Natural killer cell treated with Interleukin-12 subunit alpha and Interleukin-12 subunit beta and Interleukin-15 and Interleukin-18, amount 100 ng/mL, for 72 hours (primary cell): ENCODE data around the gene OPA3. TPM values are rescaled to one million over a fixed set of nuclear protein-coding genes. Genes with fewer than 3 reads are reported as not detected.
A peak's percentile ranks its signal among the peaks of the same experiment; 100 is the strongest.

ENCODE experiments used
- ATAC-seq, 2 donors: fragments of 150-1000 bp; cut with Tn5 transposase in 1 of 2; sonication (Bioruptor Pico), chemical (Tn5 transposase) in 1 of 2; 2 replicates each; pipeline ENCODE4 v1.10.0; 2021
- DNase-seq: peaks from one replicate; pipeline ENCODE4 v3.0.0; 2022; ENCODE audit warnings: low spot score
- H3K27ac Mint-ChIP-seq, 2 donors: 1 replicate in 1 of 2; 2 replicates in 1 of 2; pipeline ENCODE4 v1.8.0; 2022; ENCODE audit warnings: mixed read lengths in 2 of 2, mild to moderate bottlenecking in 1 of 2, moderate library complexity in 1 of 2
- H3K27me3 Mint-ChIP-seq, 2 donors: 1 replicate in 1 of 2; 2 replicates in 1 of 2; pipeline ENCODE4 v1.8.0; 2022; ENCODE audit warnings: mixed read lengths in 2 of 2
- H3K36me3 Mint-ChIP-seq: one replicate; pipeline ENCODE4 v1.8.0; 2022; ENCODE audit warnings: mixed read lengths
- H3K4me1 Mint-ChIP-seq, 2 donors: 1 replicate in 1 of 2; 2 replicates in 1 of 2; pipeline ENCODE4 v1.8.0; 2022; ENCODE audit warnings: low read depth in 2 of 2, mixed read lengths in 2 of 2, mild to moderate bottlenecking in 1 of 2
- H3K4me3 Mint-ChIP-seq: one replicate; pipeline ENCODE4 v1.8.0; 2022; ENCODE audit warnings: mixed read lengths
- H3K9me3 Mint-ChIP-seq: 2 replicates; pipeline ENCODE4 v1.8.0; 2022; ENCODE audit warnings: mixed read lengths
- total RNA-seq, 2 donors: library from RNA; stranded (reverse); gene quantifications; one replicate each; pipeline ENCODE4 v1.2.3, GENCODE V29; 2022

Gene OPA3
- total RNA-seq, 2 donors from 2014 or later = 17.0 to 17.5 TPM

DNA sequence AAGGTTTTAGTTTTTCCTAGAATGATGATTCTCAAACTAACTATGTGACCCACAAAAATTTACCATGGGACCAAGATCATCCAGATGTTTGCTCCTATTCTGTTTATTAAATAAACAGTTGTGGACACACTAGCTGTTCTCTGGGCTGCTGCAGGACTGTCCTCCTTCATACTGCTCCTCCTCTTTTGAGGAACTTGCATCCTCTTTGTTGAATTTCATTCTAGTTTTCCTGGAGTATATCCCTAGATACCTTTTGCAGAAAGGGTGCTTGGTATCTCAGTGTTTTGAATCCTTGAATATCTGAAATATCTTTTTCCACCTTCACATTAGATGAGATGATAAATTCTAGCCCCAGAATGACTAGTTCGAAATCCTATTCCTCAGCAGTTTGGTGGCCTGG is 53.3 kb downstream of the OPA3 start:
- H3K4me3 Mint-ChIP-seq = no peak overlapping the region
- H3K27me3 Mint-ChIP-seq = no peaks in the 10 kb centered on the region
- no peaks in the 10 kb centered on the region for H3K9me3 Mint-ChIP-seq
- no peak for ATAC-seq
- H3K27ac Mint-ChIP-seq = no peak overlapping the region
- peaks cover 12% of the 10 kb centered on the region for H3K36me3 Mint-ChIP-seq
- peaks cover 12% of the 10 kb centered on the region in 2 donors for H3K4me1 Mint-ChIP-seq
- no peak for DNase-seq

DNA sequence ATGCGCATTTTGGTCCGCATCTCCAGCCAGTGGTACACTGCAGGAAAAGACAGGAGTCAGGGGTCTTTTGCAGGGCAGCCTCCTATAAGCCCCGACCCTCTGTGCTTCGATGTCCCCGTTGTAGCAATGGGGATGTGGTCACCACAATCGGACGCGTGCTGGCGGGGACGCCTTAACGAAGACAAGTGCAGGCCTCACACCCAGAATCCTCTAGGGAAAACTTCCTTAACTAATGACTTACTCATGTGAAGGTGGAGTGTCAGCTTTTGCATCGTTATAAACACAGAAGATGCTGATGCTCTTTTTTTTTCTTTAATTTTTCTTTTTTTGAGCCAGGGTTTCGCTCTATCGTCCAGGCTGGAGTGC is 55.2 kb downstream of the OPA3 start:
- no peaks in the 10 kb centered on the region for H3K27me3 Mint-ChIP-seq
- no peak overlapping the region for H3K4me3 Mint-ChIP-seq
- ATAC-seq (no peak), DNase-seq (no peak)
- H3K9me3 Mint-ChIP-seq = no peaks in the 10 kb centered on the region
- H3K4me1 Mint-ChIP-seq = peaks cover 12% of the 10 kb centered on the region in 2 donors
- H3K36me3 Mint-ChIP-seq = peaks cover 12% of the 10 kb centered on the region
- no peak overlapping the region for H3K27ac Mint-ChIP-seq

DNA sequence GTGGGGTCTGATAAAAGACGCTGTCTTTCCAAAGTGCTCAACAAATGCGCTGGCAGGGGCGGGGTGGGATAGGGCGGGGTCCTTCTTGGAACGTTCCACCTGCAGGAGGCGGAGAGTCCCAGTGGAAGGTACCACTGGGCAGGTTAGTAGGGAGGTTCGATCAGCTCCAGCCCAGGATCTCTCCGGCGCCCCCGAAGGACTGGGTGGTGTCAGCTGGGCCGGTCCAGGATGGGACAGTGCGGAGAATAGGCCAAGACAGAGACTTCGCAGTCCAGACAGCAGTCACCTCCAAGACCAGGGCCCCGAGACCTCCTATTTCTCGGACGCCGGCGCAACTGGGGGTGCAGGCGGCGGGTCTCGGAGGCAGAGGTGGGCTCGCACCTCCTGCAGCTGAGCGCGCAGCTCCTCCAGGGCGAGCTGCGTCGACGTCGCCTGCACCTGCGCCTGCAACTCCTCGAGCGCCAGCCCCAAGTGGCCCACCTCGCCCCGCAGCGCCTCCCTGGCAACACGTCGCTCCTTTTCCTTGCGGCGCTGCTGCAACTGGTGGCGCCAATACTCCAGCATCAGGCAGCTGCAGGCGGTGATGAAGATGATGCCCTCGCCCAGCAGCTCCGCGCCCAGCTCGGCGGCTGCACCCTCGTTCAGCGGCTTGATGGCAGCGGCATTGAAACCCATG is 55.7 kb downstream of the OPA3 start:
- DNase-seq (no peak), ATAC-seq (peak in 1 of 2 donors; percentile 54)
- Mint-ChIP-seq H3K4me1 (peaks cover 13 to 14% of the 10 kb centered on the region in 2 donors), H3K36me3 (peaks cover 12% of the 10 kb centered on the region), H3K9me3 (no peaks in the 10 kb centered on the region), H3K27ac (peak overlapping the region; percentile 56 to 60), H3K4me3 (no peak overlapping the region), H3K27me3 (no peaks in the 10 kb centered on the region)

DNA sequence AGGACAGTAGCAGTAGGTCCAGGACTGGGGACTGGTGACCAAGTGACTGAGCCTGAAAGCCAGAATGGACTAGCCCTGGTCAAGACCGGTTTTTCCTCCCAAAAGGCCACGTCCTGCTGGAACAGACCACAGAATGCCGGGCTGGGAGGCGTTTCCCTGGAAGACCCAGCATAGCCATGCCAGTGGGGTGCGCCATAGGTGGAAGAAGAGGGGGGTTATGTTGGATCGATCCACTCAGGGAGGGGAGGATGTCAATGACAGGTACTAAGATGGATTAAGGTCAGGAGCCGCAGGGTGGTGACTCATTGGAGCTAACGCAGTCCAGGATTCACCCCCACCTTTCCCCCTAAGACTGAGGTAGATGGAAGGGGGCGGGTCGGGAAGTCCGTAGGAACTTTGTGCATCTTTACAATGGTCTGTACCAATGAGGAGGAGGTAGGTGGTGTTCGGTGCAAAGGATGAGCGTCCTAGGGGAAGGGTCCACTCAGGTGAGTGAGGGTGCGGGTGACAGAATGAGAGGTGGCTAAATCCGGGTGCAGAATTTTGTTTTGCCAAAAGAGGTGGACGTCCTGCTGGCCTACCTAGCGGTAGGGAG is 56.4 kb downstream of the OPA3 start:
- Mint-ChIP-seq H3K36me3 (peaks cover 12% of the 10 kb centered on the region), H3K4me3 (no peak overlapping the region), H3K27ac (peak overlapping the region; percentile 56 to 60), H3K9me3 (no peaks in the 10 kb centered on the region), H3K4me1 (peaks cover 20% of the 10 kb centered on the region in 2 donors), H3K27me3 (no peaks in the 10 kb centered on the region)
- DNase-seq (no peak), ATAC-seq (no peak)

DNA sequence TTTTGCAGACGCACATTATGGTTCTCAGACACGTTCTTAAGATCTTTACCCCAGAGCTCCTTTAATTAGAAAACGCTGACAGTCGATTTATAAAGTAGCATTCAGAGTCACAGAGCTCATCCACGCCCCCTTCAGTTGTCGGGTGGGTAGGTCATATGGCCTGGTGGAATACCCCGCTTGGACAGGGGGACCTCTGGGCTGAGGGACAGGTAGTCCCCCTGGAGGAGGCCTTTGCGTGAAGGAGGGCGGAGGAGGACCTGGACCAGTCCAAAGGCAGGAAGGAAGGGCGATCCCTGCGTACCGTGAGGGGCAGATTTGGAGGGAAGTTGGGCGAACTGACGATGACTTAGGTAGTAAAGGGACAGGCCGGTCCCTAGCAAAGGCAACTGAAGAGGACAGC is 56.9 kb downstream of the OPA3 start:
- peak overlapping the region; percentile 56 to 60 for H3K27ac Mint-ChIP-seq
- peaks cover 20% of the 10 kb centered on the region in 2 donors for H3K4me1 Mint-ChIP-seq
- peaks cover 12% of the 10 kb centered on the region for H3K36me3 Mint-ChIP-seq
- no peak for DNase-seq
- ATAC-seq = no peak
- no peaks in the 10 kb centered on the region for H3K27me3 Mint-ChIP-seq
- no peak overlapping the region for H3K4me3 Mint-ChIP-seq
- no peaks in the 10 kb centered on the region for H3K9me3 Mint-ChIP-seq

DNA sequence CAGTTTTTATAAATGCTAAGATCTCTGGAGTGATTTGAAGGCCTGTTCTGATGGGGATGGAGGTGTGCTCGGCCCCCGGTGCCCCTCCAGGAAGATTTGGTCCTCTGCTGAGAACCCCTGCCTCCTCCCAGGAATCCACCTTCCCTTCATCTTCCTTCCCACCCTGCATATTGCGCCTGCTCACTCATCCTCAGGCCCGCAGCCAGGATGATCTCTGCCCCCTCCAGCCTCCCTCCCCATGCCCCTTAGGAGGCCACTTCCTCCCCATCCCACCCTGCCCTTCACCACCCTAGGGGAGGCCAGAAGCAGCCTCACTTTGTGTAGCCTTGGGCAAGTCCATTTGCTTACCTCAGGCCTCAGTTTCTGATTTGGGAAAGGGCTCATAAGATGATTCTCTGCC is 57.6 kb downstream of the OPA3 start:
- Mint-ChIP-seq H3K27ac (no peak overlapping the region), H3K36me3 (peaks cover 12% of the 10 kb centered on the region), H3K9me3 (no peaks in the 10 kb centered on the region), H3K4me1 (peaks cover 20 to 21% of the 10 kb centered on the region in 2 donors), H3K27me3 (no peaks in the 10 kb centered on the region), H3K4me3 (no peak overlapping the region)
- DNase-seq = no peak
- no peak for ATAC-seq

DNA sequence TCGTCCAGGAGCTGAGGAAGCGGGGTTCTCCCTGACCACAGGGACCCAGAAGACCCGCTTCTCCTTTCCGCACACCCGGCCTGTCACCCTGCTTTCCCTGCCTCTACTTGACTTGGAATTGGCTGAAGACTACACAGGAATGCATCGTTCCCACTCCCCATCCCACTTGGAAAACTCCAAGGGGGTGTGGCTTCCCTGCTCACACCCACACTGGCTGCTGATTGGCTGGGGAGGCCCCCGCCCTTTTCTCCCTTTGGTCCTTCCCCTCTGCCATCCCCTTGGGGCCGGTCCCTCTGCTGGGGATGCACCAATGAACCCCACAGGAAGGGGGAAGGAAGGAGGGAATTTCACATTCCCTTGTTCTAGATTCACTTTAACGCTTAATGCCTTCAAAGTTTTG is 58.5 kb downstream of the OPA3 start:
- DNase-seq (no peak), ATAC-seq (no peak)
- Mint-ChIP-seq H3K27me3 (no peaks in the 10 kb centered on the region), H3K9me3 (no peaks in the 10 kb centered on the region), H3K27ac (peak overlapping the region in 1 of 2 donors; percentile 23), H3K4me1 (peaks cover 20 to 24% of the 10 kb centered on the region in 2 donors), H3K36me3 (peaks cover 12% of the 10 kb centered on the region), H3K4me3 (no peak overlapping the region)

DNA sequence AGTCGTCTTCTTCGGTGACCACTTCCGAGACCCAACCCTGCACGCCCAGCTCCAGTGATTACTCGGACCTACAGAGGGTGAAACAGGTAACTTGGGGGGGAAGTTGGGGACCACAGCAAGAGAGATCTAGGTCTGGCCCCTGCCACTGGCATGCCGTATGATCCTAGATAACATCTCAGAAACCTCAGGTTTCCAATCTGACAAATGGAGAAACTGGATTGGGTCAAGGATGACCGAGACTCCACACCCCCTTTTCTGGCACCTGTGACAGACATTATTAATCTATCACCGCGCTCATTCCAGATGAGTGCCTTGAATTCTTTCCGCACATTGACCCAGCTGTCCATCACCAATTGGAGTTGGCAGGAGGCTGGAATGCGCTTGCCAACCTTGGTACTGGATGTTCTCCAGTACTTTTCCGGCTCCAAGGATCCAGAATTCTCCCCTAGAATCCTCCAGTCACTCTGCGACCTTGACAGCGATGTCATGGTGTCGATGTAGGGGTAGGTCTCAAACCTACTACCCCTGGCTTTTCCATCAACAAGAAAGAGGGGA is 60.0 kb downstream of the OPA3 start:
- no peak for ATAC-seq

DNA sequence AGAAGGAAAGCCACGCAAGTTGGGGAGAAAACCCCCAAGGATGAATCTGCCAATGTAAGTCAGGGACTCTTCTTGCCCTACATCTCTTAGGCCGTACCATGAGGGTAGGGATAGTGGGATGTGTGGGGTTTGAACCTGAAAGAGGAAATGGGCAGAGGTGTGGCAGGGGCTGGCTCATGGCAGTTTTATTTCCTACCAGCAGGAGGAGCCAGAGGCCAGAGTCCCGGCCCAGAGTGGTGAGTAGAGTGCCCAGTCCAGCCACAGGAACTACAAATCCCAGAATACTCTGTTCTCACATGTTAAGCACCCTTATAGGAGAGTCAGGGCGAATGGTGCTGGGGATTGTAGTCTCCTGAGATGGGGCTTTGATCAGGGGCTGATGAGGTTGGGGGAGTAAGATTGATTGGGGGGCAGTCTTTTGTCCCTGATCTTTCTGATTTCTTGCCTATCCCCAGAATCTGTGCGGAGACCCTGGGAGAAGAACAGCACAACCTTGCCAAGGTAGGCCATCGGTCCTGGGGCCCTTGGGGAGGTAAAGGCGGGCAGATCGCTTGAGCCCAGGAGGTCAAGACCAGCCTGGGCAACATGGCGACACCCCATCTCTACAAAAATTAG is 60.9 kb downstream of the OPA3 start:
- Mint-ChIP-seq H3K36me3 (peaks cover 12% of the 10 kb centered on the region), H3K4me1 (peaks cover 20 to 24% of the 10 kb centered on the region in 2 donors)
- DNase-seq = no peak

More for the DNA sequence above, 60.0 kb downstream of the OPA3 start:
- H3K27me3 Mint-ChIP-seq = no peaks in the 10 kb centered on the region
- no peak for DNase-seq
- peak overlapping the region in 1 of 2 donors; percentile 58 for H3K27ac Mint-ChIP-seq
- no peaks in the 10 kb centered on the region for H3K9me3 Mint-ChIP-seq
- peaks cover 12% of the 10 kb centered on the region for H3K36me3 Mint-ChIP-seq
- H3K4me3 Mint-ChIP-seq = no peak overlapping the region
- peaks cover 20 to 24% of the 10 kb centered on the region in 2 donors for H3K4me1 Mint-ChIP-seq

DNA sequence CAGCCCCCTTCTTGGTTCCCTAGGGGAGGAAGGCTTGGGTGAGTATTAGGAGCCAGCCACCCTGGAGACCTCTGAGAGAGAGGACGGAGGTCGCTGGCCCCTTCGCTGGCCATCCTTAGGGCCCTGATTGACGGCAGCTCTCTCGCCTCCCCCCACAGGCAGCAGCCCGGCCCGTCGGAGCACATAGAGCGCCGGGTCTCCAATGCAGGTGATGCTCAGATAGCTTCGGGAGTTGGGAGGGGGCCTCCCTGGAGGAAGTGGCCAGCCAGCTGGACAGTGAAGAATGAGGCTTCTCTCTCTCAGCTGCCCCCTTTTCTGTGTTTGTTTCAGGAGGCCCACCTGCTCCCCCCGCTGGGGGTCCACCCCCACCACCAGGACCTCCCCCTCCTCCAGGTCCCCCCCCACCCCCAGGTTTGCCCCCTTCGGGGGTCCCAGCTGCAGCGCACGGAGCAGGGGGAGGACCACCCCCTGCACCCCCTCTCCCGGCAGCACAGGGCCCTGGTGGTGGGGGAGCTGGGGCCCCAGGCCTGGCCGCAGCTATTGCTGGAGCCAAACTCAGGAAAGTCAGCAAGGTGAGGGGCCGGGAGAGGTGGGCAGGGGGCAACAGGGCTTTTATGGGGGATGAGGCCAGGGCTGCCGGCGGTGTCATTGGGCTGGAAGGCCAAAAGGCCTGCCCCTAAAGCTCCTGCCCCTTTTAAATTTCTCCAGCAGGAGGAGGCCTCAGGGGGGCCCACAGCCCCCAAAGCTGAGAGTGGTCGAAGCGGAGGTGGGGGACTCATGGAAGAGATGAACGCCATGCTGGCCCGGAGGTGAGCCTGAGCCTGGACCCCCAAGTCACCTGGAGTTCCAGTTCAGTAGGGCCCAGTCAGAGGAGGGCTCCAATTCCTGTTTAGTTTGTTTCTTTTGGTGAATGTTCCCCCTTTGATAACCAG is 62.3 kb downstream of the OPA3 start:
- H3K4me1 Mint-ChIP-seq = peaks cover 11 to 22% of the 10 kb centered on the region in 2 donors
- DNase-seq (no peak), ATAC-seq (no peak)
- peaks cover 4% of the 10 kb centered on the region for H3K36me3 Mint-ChIP-seq
- H3K27ac Mint-ChIP-seq = no peak overlapping the region
- H3K27me3 Mint-ChIP-seq = no peaks in the 10 kb centered on the region
- H3K9me3 Mint-ChIP-seq = no peaks in the 10 kb centered on the region
- no peak overlapping the region for H3K4me3 Mint-ChIP-seq

More for the DNA sequence above, 60.9 kb downstream of the OPA3 start:
- Mint-ChIP-seq H3K27me3 (no peaks in the 10 kb centered on the region), H3K4me3 (no peak overlapping the region), H3K27ac (peak overlapping the region; percentile 1 to 58), H3K9me3 (no peaks in the 10 kb centered on the region)
- peak; percentile 93 to 95 for ATAC-seq

DNA sequence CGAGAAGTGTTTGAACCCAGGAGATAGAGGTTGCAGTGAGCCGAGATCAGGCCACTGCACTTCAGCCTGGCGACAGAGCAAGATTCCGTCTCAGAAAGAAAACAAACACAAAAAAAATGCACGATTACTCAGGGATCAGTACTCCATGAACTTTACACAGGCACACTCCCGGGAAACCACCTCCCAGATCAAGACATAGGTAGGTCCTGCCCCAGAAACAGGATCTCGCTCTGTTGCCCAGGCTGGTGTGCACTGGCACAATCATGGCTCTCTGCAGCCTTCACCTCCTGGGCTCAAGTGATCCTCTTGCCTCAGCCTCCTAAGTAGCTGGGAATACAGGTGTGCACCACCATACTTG is 66.2 kb downstream of the OPA3 start:
- H3K4me3 Mint-ChIP-seq = no peak overlapping the region
- ATAC-seq (no peak), DNase-seq (no peak)
- no peak overlapping the region for H3K27ac Mint-ChIP-seq
- no peaks in the 10 kb centered on the region for H3K9me3 Mint-ChIP-seq
- peaks cover 35 to 37% of the 10 kb centered on the region in 2 donors for H3K4me1 Mint-ChIP-seq
- no peaks in the 10 kb centered on the region for H3K27me3 Mint-ChIP-seq
- peaks cover 10% of the 10 kb centered on the region for H3K36me3 Mint-ChIP-seq

DNA sequence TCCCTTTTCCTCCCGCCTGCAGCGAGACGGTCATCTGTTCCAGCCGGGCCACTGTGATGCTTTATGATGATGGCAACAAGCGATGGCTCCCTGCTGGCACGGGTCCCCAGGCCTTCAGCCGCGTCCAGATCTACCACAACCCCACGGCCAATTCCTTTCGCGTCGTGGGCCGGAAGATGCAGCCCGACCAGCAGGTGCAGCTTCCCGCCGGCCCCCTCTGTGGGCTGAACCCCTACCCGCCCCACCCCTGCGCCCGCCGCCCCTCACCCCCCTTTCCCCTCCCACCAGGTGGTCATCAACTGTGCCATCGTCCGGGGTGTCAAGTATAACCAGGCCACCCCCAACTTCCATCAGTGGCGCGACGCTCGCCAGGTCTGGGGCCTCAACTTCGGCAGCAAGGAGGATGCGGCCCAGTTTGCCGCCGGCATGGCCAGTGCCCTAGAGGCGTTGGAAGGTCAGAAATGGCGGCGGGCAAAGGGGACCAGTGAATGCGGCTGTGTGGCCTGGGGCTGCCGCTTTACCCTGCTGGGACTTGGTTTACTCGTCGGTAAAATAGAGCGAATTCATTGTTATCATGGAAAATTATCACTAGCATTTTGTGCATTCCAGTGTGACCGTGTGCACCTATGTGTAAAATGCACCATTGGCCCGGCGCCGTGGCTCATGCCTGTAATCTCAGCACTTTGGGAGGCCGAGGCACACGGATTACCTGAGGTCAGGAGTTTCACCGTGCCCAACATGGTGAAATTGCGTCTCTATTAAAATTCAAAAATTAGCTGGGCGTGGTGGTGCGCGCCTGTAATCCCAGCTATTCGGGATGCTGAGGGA is 66.7 kb downstream of the OPA3 start:
- Mint-ChIP-seq H3K36me3 (peaks cover 12% of the 10 kb centered on the region), H3K9me3 (no peaks in the 10 kb centered on the region), H3K4me3 (peak overlapping the region; percentile 49), H3K27ac (peak overlapping the region; percentile 93 to 96), H3K4me1 (peaks cover 37 to 38% of the 10 kb centered on the region in 2 donors), H3K27me3 (no peaks in the 10 kb centered on the region)
- no peak for DNase-seq
- ATAC-seq = no peak

DNA sequence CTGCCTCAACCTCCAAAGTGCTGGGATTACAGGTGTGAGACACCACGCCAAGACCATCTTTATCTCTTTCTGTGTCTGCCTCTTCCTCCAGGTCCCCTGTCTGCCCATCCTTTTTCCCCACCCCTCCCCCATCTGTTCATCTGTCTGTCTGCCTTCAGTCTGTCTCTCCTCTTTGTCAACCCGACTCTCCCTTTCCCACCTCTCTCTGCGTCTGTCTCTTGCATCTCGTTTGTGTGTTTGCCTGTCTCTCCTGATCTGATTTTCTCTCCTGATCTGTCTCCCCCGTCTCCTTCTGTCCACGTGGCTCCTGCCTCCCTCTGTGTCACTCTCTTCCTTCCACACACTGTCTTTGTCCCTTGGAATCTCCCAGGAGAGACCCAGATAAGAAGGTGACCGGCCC is 67.4 kb downstream of the OPA3 start:
- H3K27me3 Mint-ChIP-seq = no peaks in the 10 kb centered on the region
- ATAC-seq = no peak
- H3K36me3 Mint-ChIP-seq = peaks cover 14% of the 10 kb centered on the region
- DNase-seq = no peak
- H3K27ac Mint-ChIP-seq = peak overlapping the region; percentile 93 to 96
- peak overlapping the region; percentile 49 for H3K4me3 Mint-ChIP-seq
- H3K4me1 Mint-ChIP-seq = peaks cover 40% of the 10 kb centered on the region in 2 donors
- no peaks in the 10 kb centered on the region for H3K9me3 Mint-ChIP-seq
